ENCODE results near the gene TANGO6. TPM values are rescaled to one million over a fixed set of nuclear protein-coding genes. Genes with fewer than 3 reads are reported as not detected.

TANGO6 gene
- polyA plus RNA-seq, 1 donor (not counting 4 experiments of a cell fraction or from before 2014, with no cell fraction given): 13.1 TPM

DNA sequence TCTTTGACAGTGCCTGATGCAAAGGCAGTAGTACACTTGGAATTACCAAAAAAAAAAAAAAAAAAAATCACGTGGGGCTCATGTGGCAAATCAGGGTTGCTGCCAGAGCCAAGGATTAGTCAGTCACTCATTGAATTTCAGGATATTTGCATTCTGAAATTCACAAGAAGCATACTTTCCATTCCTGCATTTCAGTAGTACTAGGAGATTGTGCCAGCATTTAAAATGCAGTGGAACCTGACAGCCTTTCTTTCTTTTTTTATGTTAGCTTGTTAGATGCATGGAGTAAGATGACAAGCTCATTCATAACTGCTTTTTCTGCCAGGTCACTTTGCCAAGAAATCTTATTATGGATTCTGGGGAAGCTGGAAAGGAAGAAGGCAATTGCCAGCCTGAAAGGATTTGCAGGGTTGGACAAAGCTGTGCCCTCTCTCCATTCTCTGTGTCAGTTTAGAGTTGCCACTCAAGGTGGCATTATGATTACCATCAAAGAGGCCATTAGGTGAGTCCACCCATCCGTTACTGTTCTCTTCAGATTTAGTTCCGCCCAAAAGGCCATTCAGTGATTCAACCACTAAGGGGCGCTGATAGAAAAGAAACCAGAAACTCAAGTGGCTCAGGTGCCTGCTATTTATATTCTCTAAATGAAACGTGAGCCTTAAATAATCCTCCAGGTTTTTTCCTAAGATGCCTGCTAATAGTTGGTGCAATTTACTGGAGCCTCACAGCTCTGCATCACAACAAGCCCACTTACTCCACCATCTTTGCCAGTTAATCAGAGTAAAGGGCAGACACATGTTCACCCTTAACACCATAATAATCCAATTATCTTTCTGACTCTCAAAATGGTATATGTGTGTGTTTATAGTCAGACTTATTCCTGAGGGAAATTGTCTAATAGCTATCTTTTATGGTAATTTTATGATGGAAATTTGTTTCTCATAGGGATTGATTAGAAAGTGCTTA lies 59.0 kb downstream of the TANGO6 start:
- H2AFZ ChIP-seq (ENCODE audit: control insufficient read depth, low read length): no peak overlapping the region
- no peak overlapping the region for H3K4me2 ChIP-seq (ENCODE audit: control insufficient read depth, extremely low read depth, insufficient read depth, low read depth, low read length)
- dilution Hi-C loops (cut with MboI; ENCODE audit: extremely low pct_ligation_motif_present, low sequenced_read_pairs): no loop called here
- H3K9me3 ChIP-seq (ENCODE audit: control insufficient read depth, low read depth, low read length): no peaks in the 10 kb centered on the region
- TF ChIP-seq, protein P1, sequence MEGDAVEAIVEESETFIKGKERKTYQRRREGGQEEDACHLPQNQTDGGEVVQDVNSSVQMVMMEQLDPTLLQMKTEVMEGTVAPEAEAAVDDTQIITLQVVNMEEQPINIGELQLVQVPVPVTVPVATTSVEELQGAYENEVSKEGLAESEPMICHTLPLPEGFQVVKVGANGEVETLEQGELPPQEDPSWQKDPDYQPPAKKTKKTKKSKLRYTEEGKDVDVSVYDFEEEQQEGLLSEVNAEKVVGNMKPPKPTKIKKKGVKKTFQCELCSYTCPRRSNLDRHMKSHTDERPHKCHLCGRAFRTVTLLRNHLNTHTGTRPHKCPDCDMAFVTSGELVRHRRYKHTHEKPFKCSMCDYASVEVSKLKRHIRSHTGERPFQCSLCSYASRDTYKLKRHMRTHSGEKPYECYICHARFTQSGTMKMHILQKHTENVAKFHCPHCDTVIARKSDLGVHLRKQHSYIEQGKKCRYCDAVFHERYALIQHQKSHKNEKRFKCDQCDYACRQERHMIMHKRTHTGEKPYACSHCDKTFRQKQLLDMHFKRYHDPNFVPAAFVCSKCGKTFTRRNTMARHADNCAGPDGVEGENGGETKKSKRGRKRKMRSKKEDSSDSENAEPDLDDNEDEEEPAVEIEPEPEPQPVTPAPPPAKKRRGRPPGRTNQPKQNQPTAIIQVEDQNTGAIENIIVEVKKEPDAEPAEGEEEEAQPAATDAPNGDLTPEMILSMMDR (optimal IDR thresholded peaks at IDR 0.05 in 1 of 3, IDR thresholded peaks at IDR 0.05 in 1 of 3, conservative IDR thresholded peaks at IDR 0.05 in 1 of 3; ENCODE audit: extremely low read depth in 1 of 3, insufficient read depth in 2 of 3, low read length in 3 of 3): peak; percentile 62 to 80 (median 79)
- TF ChIP-seq EZH2 (IDR thresholded peaks at IDR 0.05; ENCODE audit: low read length): no peak
- H3K4me3 ChIP-seq (ENCODE audit: control insufficient read depth in 2 of 3, extremely low read depth in 1 of 3, insufficient read depth in 2 of 3, low read depth in 1 of 3, low read length in 3 of 3): no peak overlapping the region
- peak overlapping the region; percentile 7 for H3K9ac ChIP-seq (ENCODE audit: control insufficient read depth, extremely low read depth, insufficient read depth, low read length)
- no peaks in the 10 kb centered on the region for H3K79me2 ChIP-seq (ENCODE audit: control insufficient read depth, insufficient read depth, low read length)
- no peaks in the 10 kb centered on the region for H3K27me3 ChIP-seq (ENCODE audit: control insufficient read depth, extremely low read depth, insufficient read depth, low read length)
- FAIRE-seq (peak; percentile 84), DNase-seq (ENCODE audit: low read depth, low spot score) (no peak)
- no peaks in the 10 kb centered on the region for H3K9me1 ChIP-seq (ENCODE audit: control insufficient read depth, extremely low read depth, insufficient read depth, low read length)
- peaks cover 1 to 10% of the 10 kb centered on the region in 2 experiments for H3K36me3 ChIP-seq (ENCODE audit: control insufficient read depth in 2 of 2, extremely low read depth in 1 of 2, insufficient read depth in 2 of 2, low read length in 2 of 2)
- H3K27ac ChIP-seq (ENCODE audit: control insufficient read depth, insufficient read depth, low read length): no peak overlapping the region
- peaks cover 11% of the 10 kb centered on the region for H3K4me1 ChIP-seq (ENCODE audit: control insufficient read depth, extremely low read depth, insufficient read depth, low read length)
- no peaks in the 10 kb centered on the region for H4K20me1 ChIP-seq (ENCODE audit: control insufficient read depth, extremely low read depth, insufficient read depth, low read length)

DNA sequence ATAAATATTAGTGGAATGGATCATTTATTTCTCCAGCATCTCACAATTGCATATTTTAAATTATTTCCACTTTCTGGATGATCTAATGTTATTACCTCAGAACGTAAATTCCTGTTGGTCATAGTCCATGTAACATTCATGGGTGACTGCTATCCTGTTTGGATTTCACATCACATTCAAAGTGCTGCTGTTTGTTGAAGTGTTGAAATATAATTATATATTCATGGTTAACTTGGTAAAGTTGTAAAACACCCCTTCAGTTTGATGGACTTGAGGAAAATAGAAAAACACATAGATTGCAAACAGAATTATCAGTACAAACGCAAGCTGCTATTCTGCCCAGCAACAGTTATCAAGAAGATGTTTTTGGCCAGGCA lies 59.6 kb downstream of the TANGO6 start:
- TF ChIP-seq, protein P1 (optimal IDR thresholded peaks at IDR 0.05 in 1 of 3, IDR thresholded peaks at IDR 0.05 in 1 of 3, conservative IDR thresholded peaks at IDR 0.05 in 1 of 3; ENCODE audit: extremely low read depth in 1 of 3, insufficient read depth in 2 of 3, low read length in 3 of 3): no peak
- no peak for TF ChIP-seq EZH2 (IDR thresholded peaks at IDR 0.05; ENCODE audit: low read length)
- FAIRE-seq: no peak
- Histone ChIP-seq H3K9me1 (ENCODE audit: control insufficient read depth, extremely low read depth, insufficient read depth, low read length) (no peaks in the 10 kb centered on the region), H3K79me2 (ENCODE audit: control insufficient read depth, insufficient read depth, low read length) (no peaks in the 10 kb centered on the region), H3K36me3 (ENCODE audit: control insufficient read depth in 2 of 2, extremely low read depth in 1 of 2, insufficient read depth in 2 of 2, low read length in 2 of 2) (peaks cover 1 to 13% of the 10 kb centered on the region in 2 experiments), H3K4me1 (ENCODE audit: control insufficient read depth, extremely low read depth, insufficient read depth, low read length) (peaks cover 11% of the 10 kb centered on the region), H4K20me1 (ENCODE audit: control insufficient read depth, extremely low read depth, insufficient read depth, low read length) (no peaks in the 10 kb centered on the region), H3K27ac (ENCODE audit: control insufficient read depth, insufficient read depth, low read length) (no peak overlapping the region), H3K9ac (ENCODE audit: control insufficient read depth, extremely low read depth, insufficient read depth, low read length) (no peak overlapping the region), H3K27me3 (ENCODE audit: control insufficient read depth, extremely low read depth, insufficient read depth, low read length) (no peaks in the 10 kb centered on the region), H3K4me3 (ENCODE audit: control insufficient read depth in 2 of 3, extremely low read depth in 1 of 3, insufficient read depth in 2 of 3, low read depth in 1 of 3, low read length in 3 of 3) (no peak overlapping the region), H3K9me3 (ENCODE audit: control insufficient read depth, low read depth, low read length) (no peaks in the 10 kb centered on the region), H3K4me2 (ENCODE audit: control insufficient read depth, extremely low read depth, insufficient read depth, low read depth, low read length) (no peak overlapping the region), H2AFZ (ENCODE audit: control insufficient read depth, low read length) (no peak overlapping the region)
- dilution Hi-C loops (cut with MboI; ENCODE audit: extremely low pct_ligation_motif_present, low sequenced_read_pairs): no loop called here
- DNase-seq (ENCODE audit: low read depth, low spot score): no peak

Data from keratinocyte (primary cell).